Neural progenitor cell (in vitro differentiated cells): ENCODE measurements around the gene GIT1. TPM values are rescaled to one million over a fixed set of nuclear protein-coding genes. Genes with fewer than 3 reads are reported as not detected.

ENCODE experiments used
- DNase-seq: peaks from one replicate; pipeline ENCODE4 v3.0.0-alpha.2; 2016; ENCODE audit warnings: low spot score
- H2AFZ ChIP-seq: fragments of 200-600 bp; sonication (generic); replicated peaks from 2 replicates; pipeline ENCODE4 v1.6.1; 2016; ENCODE audit warnings: antibody characterized with exemption
- H3F3A ChIP-seq: fragments of 200-600 bp; sonication (generic); 2 replicates; pipeline ENCODE4 v1.6.1; 2016; ENCODE audit warnings: antibody characterized with exemption, low read depth
- H3K27ac ChIP-seq: fragments of 200-600 bp; sonication (generic); 2 replicates; pipeline ENCODE4 v1.5.1; 2016; ENCODE audit warnings: mild to moderate bottlenecking
- H3K27me3 ChIP-seq: fragments of 200-600 bp; sonication (generic); 2 replicates; pipeline ENCODE4 v1.6.1; 2016; ENCODE audit warnings: mild to moderate bottlenecking, moderate library complexity
- H3K36me3 ChIP-seq: fragments of 200-600 bp; sonication (generic); 2 replicates; pipeline ENCODE4 v1.5.1; 2016
- H3K4me1 ChIP-seq: fragments of 200-600 bp; sonication (generic); 2 replicates; pipeline ENCODE4 v1.6.1; 2016; ENCODE audit warnings: mixed run types
- H3K4me2 ChIP-seq: fragments of 200-600 bp; sonication (generic); 2 replicates; pipeline ENCODE4 v1.6.1; 2016
- H3K4me3 ChIP-seq: fragments of 200-600 bp; sonication (generic); 2 replicates; pipeline ENCODE4 v1.5.1; 2016
- H3K79me2 ChIP-seq: fragments of 200-600 bp; sonication (generic); 2 replicates; pipeline ENCODE4 v1.6.1; 2016; ENCODE audit warnings: low read depth
- H3K9ac ChIP-seq: fragments of 200-600 bp; sonication (generic); 2 replicates; pipeline ENCODE4 v1.6.1; 2016
- H3K9me3 ChIP-seq: fragments of 200-600 bp; sonication (generic); 2 replicates; pipeline ENCODE4 v1.5.1; 2016; ENCODE audit warnings: low read depth
- H4K20me1 ChIP-seq: fragments of 200-600 bp; sonication (generic); 2 replicates; pipeline ENCODE4 v1.6.1; 2016; ENCODE audit warnings: low read depth
- H3K27ac Mint-ChIP-seq: 3 replicates; pipeline ENCODE4 v1.8.0; 2021; ENCODE audit warnings: mixed read lengths
- H3K27me3 Mint-ChIP-seq: 2 replicates; pipeline ENCODE4 v1.8.0; 2022; ENCODE audit warnings: low read depth, mild to moderate bottlenecking, inconsistent platforms, moderate library complexity, mixed read lengths; ENCODE audit not compliant: insufficient read depth
- H3K36me3 Mint-ChIP-seq: 3 replicates; pipeline ENCODE4 v1.8.0; 2021; ENCODE audit warnings: mixed read lengths
- H3K4me1 Mint-ChIP-seq: 3 replicates; pipeline ENCODE4 v1.8.0; 2021; ENCODE audit warnings: mixed read lengths
- H3K4me3 Mint-ChIP-seq: 3 replicates; pipeline ENCODE4 v1.8.0; 2021; ENCODE audit warnings: mild to moderate bottlenecking, moderate library complexity, mixed read lengths
- H3K9me3 Mint-ChIP-seq: 3 replicates; pipeline ENCODE4 v1.8.0; 2020; ENCODE audit warnings: mixed read lengths
- EZH2 ChIP-seq: fragments of 200-600 bp; sonication (generic); IDR thresholded peaks from 2 replicates; pipeline ENCODE4 v1.6.1; 2017; ENCODE audit warnings: antibody characterized with exemption, mild to moderate bottlenecking, moderate library complexity
- EZH2phosphoT487 ChIP-seq: fragments of 200-600 bp; sonication (generic); IDR thresholded peaks from 2 replicates; pipeline ENCODE4 v1.6.1; 2017; ENCODE audit warnings: antibody characterized with exemption
- total RNA-seq: library from RNA; depleted of rRNA; stranded (reverse); fragments of >200 nt; gene quantifications from 2 replicates; pipeline ENCODE4 v1.2.3, GENCODE V29; 2015; ENCODE audit warnings: low replicate concordance
- TF ChIP-seq, protein P1 (sequence below): fragments of 200-600 bp; sonication (generic); IDR thresholded peaks from 2 replicates; pipeline ENCODE4 v1.5.1; 2017; ENCODE audit warnings: antibody characterized with exemption, mild to moderate bottlenecking

The GIT1 gene
- total RNA-seq, 1 donor from 2014 or later, result 17.6 TPM

DNA sequence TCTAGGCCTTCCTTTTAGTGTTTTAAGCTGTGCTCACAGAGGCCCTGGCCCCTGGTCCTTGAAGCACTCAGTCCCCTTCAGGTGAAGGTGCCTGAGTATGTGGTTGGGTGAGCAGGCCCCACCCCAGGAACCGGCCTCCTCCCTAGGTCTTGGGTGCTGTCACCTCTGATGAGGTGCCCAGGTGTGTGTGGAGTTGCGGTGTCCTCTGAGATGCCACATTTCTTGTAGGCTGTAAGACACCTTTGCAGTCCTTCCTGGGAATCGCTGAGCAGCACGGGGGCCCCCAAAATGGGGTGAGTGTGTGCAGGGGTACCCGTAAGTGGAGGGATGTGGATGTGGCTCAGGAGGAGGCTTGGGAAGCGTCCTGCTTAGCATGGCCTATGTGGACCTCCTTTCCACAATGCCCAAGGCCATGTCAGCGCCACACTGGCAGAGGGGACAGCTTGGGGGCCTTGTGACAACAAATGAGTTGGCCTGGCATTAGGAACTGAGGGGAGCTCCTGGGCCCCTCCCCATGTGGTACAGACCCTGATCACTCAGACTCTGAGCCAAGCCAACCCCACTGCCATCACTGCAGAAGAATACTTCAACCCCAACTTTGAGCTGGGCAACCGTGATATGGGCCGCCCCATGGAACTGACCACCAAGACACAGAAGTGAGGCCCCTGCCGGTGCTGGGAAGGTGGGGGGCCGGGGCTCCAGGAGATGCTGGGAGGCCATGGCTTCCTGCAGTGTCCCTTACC, 22.1 kb upstream of the GIT1 start:
- H3K27ac Mint-ChIP-seq, result no peak overlapping the region
- peaks cover 15% of the 10 kb centered on the region for H3K27me3 Mint-ChIP-seq
- DNase-seq, result no peak
- Histone ChIP-seq H4K20me1 (peaks cover 5% of the 10 kb centered on the region), H3K36me3 (no peaks in the 10 kb centered on the region), H3F3A (peaks cover 28% of the 10 kb centered on the region), H3K4me2 (no peak overlapping the region), H3K9ac (no peak overlapping the region), H3K27ac (no peak overlapping the region), H3K4me3 (no peak overlapping the region), H3K27me3 (peaks cover 23% of the 10 kb centered on the region), H3K9me3 (no peaks in the 10 kb centered on the region), H3K79me2 (no peaks in the 10 kb centered on the region), H3K4me1 (peaks cover 23% of the 10 kb centered on the region), H2AFZ (no peak overlapping the region)
- H3K4me1 Mint-ChIP-seq, result peaks cover 26% of the 10 kb centered on the region
- no peak for TF ChIP-seq EZH2phosphoT487
- no peak for TF ChIP-seq EZH2
- TF ChIP-seq, protein P1, sequence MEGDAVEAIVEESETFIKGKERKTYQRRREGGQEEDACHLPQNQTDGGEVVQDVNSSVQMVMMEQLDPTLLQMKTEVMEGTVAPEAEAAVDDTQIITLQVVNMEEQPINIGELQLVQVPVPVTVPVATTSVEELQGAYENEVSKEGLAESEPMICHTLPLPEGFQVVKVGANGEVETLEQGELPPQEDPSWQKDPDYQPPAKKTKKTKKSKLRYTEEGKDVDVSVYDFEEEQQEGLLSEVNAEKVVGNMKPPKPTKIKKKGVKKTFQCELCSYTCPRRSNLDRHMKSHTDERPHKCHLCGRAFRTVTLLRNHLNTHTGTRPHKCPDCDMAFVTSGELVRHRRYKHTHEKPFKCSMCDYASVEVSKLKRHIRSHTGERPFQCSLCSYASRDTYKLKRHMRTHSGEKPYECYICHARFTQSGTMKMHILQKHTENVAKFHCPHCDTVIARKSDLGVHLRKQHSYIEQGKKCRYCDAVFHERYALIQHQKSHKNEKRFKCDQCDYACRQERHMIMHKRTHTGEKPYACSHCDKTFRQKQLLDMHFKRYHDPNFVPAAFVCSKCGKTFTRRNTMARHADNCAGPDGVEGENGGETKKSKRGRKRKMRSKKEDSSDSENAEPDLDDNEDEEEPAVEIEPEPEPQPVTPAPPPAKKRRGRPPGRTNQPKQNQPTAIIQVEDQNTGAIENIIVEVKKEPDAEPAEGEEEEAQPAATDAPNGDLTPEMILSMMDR, result no peak
- peaks cover 9% of the 10 kb centered on the region for H3K36me3 Mint-ChIP-seq
- no peaks in the 10 kb centered on the region for H3K9me3 Mint-ChIP-seq
- no peak overlapping the region for H3K4me3 Mint-ChIP-seq

DNA sequence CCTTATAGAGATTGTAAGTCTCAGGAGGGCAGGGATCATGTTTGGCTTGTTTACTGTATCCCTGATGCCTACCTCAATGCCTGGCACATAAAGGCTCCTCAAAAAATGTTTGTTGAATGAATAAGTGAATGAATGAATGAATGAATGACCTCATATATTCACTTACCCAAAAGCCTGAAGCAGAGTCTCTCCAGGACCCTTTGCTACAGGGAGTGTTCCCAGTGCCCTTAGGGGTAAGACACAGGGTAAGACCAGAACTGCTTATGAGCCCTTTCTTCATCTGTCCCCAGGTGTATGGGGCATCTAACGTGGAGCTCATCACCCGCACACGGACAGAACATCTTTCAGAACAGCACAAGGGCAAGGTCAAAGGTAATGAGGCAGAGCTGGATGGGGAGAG, 20.9 kb upstream of the GIT1 start:
- Mint-ChIP-seq H3K4me3 (no peak overlapping the region), H3K4me1 (peaks cover 21% of the 10 kb centered on the region), H3K27ac (no peak overlapping the region), H3K27me3 (peaks cover 11% of the 10 kb centered on the region), H3K9me3 (no peaks in the 10 kb centered on the region), H3K36me3 (peaks cover 9% of the 10 kb centered on the region)
- Histone ChIP-seq H3K4me2 (no peak overlapping the region), H3K27me3 (peaks cover 12% of the 10 kb centered on the region), H4K20me1 (no peaks in the 10 kb centered on the region), H3K4me1 (peaks cover 18% of the 10 kb centered on the region), H3K9ac (no peak overlapping the region), H3K4me3 (no peak overlapping the region), H3K27ac (no peak overlapping the region), H3F3A (peaks cover 21% of the 10 kb centered on the region), H3K9me3 (no peaks in the 10 kb centered on the region), H2AFZ (no peak overlapping the region), H3K79me2 (no peaks in the 10 kb centered on the region), H3K36me3 (no peaks in the 10 kb centered on the region)
- no peak for TF ChIP-seq EZH2phosphoT487
- TF ChIP-seq, protein P1, result no peak
- TF ChIP-seq EZH2, result no peak
- no peak for DNase-seq

DNA sequence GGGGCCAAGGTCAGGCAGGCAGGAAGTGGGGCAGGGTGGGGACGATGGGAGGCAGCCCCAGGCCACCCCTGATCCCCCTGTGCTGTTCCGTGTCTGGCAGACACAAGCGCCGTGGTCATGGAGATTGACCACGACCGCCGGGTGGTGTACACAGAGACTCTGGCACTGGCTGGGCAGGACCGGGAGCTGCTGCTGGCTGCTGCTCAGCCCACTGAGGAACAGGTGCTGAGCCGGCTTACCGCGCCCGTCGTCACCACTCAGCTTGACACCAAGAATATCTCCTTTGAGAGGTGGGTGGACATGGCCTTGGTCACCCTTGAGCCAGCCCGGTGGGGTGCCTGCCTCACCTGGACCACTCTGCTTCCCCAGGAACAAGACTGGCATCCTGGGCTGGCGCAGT, 19.5 kb upstream of the GIT1 start:
- Histone ChIP-seq H3K27me3 (peaks cover 7% of the 10 kb centered on the region), H3K4me3 (no peak overlapping the region), H3K4me2 (no peak overlapping the region), H3K4me1 (peaks cover 5% of the 10 kb centered on the region), H3F3A (peaks cover 7% of the 10 kb centered on the region), H3K9ac (no peak overlapping the region), H3K27ac (no peak overlapping the region), H2AFZ (no peak overlapping the region), H4K20me1 (no peaks in the 10 kb centered on the region), H3K79me2 (no peaks in the 10 kb centered on the region), H3K9me3 (no peaks in the 10 kb centered on the region), H3K36me3 (no peaks in the 10 kb centered on the region)
- DNase-seq, result no peak
- Mint-ChIP-seq H3K27ac (no peak overlapping the region), H3K4me3 (no peak overlapping the region), H3K36me3 (peaks cover 9% of the 10 kb centered on the region), H3K9me3 (no peaks in the 10 kb centered on the region), H3K27me3 (peaks cover 2% of the 10 kb centered on the region), H3K4me1 (peaks cover 9% of the 10 kb centered on the region)
- TF ChIP-seq EZH2 (no peak), EZH2phosphoT487 (no peak)
- TF ChIP-seq, protein P1, result no peak
